ENCODE data around the gene SH3RF1. TPM values are rescaled to one million over a fixed set of nuclear protein-coding genes. Genes with fewer than 3 reads are reported as not detected.

Gene SH3RF1
- total and polyA plus RNA-seq, 7 experiments from 2014 or later = 0.08 to 3.8 (median 0.50) TPM; not detected in 3

GRCh38 chr4:169070071-169070894 lies 200.5 kb downstream of the SH3RF1 start:
- H3K27me3 Mint-ChIP-seq = peaks cover 0 to 6% (median 0%) of the 10 kb centered on the region in 5 donors
- Histone ChIP-seq H3K4me3 (ENCODE audit: low read length) (no peak overlapping the region), H3K4me1 (ENCODE audit: control insufficient read depth in 2 of 2, insufficient read depth in 2 of 2, low read length in 2 of 2) (no peaks in the 10 kb centered on the region), H3K27me3 (ENCODE audit: control insufficient read depth in 2 of 2, insufficient read depth in 2 of 2, low read length in 2 of 2) (no peaks in the 10 kb centered on the region), H3K27ac (ENCODE audit: low read depth, low read length) (no peak overlapping the region), H3K36me3 (ENCODE audit: control insufficient read depth in 2 of 3, insufficient read depth in 3 of 3, low read length in 3 of 3) (no peaks in the 10 kb centered on the region), H3K9me3 (ENCODE audit: control insufficient read depth in 2 of 3, low read length in 3 of 3) (no peaks in the 10 kb centered on the region)
- H3K9me3 Mint-ChIP-seq = no peaks in the 10 kb centered on the region
- ChIA-PET CTCF (no interaction called here), POLR2A (no interaction called here)
- no peaks in the 10 kb centered on the region for H3K36me3 Mint-ChIP-seq
- ATAC-seq (no peak), DNase-seq (no peak)
- H3K4me3 Mint-ChIP-seq = no peak overlapping the region
- intact Hi-C loops (cut with micrococcal nuclease) = no loop called here
- no peak overlapping the region for H3K27ac Mint-ChIP-seq
- peaks cover 0 to 7% (median 6%) of the 10 kb centered on the region in 7 donors for H3K4me1 Mint-ChIP-seq

GRCh38 chr4:169068423-169068822 lies 202.3 kb downstream of the SH3RF1 start:
- no peak overlapping the region for H3K4me3 ChIP-seq (ENCODE audit: low read length)
- peak overlapping the region in 1 of 10 donors; percentile 23 for H3K4me3 Mint-ChIP-seq
- no peaks in the 10 kb centered on the region for H3K9me3 ChIP-seq (ENCODE audit: control insufficient read depth in 2 of 3, low read length in 3 of 3)
- H3K36me3 Mint-ChIP-seq = no peaks in the 10 kb centered on the region
- H3K4me1 Mint-ChIP-seq = peaks cover 0 to 7% (median 6%) of the 10 kb centered on the region in 7 donors
- intact Hi-C loops (cut with micrococcal nuclease) = no loop called here
- no peak overlapping the region for H3K27ac ChIP-seq (ENCODE audit: low read depth, low read length)
- DNase-seq (no peak), ATAC-seq (peak; percentile 54)
- peaks cover 0 to 6% (median 0%) of the 10 kb centered on the region in 5 donors for H3K27me3 Mint-ChIP-seq
- H3K27me3 ChIP-seq (ENCODE audit: control insufficient read depth in 2 of 2, insufficient read depth in 2 of 2, low read length in 2 of 2) = no peaks in the 10 kb centered on the region
- ChIA-PET CTCF (no interaction called here), POLR2A (no interaction called here)
- H3K9me3 Mint-ChIP-seq = no peaks in the 10 kb centered on the region
- no peak overlapping the region for H3K27ac Mint-ChIP-seq
- H3K4me1 ChIP-seq (ENCODE audit: control insufficient read depth in 2 of 2, insufficient read depth in 2 of 2, low read length in 2 of 2) = no peaks in the 10 kb centered on the region
- no peaks in the 10 kb centered on the region for H3K36me3 ChIP-seq (ENCODE audit: control insufficient read depth in 2 of 3, insufficient read depth in 3 of 3, low read length in 3 of 3)

- Histone ChIP-seq H3K27me3 (ENCODE audit: control insufficient read depth in 2 of 2, insufficient read depth in 2 of 2, low read length in 2 of 2) (no peaks in the 10 kb centered on the region), H3K4me1 (ENCODE audit: control insufficient read depth in 2 of 2, insufficient read depth in 2 of 2, low read length in 2 of 2) (no peaks in the 10 kb centered on the region), H3K36me3 (ENCODE audit: control insufficient read depth in 2 of 3, insufficient read depth in 3 of 3, low read length in 3 of 3) (no peaks in the 10 kb centered on the region), H3K27ac (ENCODE audit: low read depth, low read length) (no peak overlapping the region), H3K4me3 (ENCODE audit: low read length) (no peak overlapping the region), H3K9me3 (ENCODE audit: control insufficient read depth in 2 of 3, low read length in 3 of 3) (no peaks in the 10 kb centered on the region)
- Mint-ChIP-seq H3K9me3 (no peaks in the 10 kb centered on the region), H3K4me3 (no peak overlapping the region), H3K36me3 (no peaks in the 10 kb centered on the region), H3K27me3 (peaks cover 0 to under 1% (median 0%) of the 10 kb centered on the region in 5 donors), H3K4me1 (peaks cover 0 to 7% (median 6%) of the 10 kb centered on the region in 7 donors), H3K27ac (no peak overlapping the region)
- POLR2A ChIA-PET = no interaction called here
- no peak for ATAC-seq
- CTCF ChIA-PET = no interaction called here
- intact Hi-C loops (cut with micrococcal nuclease) = no loop called here
- no peak for DNase-seq
Observed at GRCh38 chr4:169066934-169067333, 203.8 kb downstream of the SH3RF1 start.

DNA sequence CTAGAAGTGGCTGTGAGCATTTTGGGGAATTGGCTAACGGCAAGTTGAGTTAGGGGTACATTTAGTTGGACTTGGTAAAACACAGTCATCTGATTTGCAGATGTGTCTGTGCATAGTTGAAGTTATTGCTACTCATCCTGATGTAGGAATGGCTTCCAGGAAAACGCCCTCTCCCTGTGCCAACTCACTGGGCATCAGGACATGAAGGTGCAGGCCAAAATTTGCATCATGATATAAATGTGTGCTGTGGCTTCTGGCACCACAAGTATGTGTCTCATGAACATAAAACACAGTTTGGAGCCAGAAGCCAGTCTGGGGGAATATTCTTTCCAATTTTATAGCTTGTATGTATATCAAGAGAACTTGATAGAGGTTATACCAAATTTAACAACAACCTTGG lies 206.5 kb downstream of the SH3RF1 start:
- H3K36me3 Mint-ChIP-seq = no peaks in the 10 kb centered on the region
- Histone ChIP-seq H3K9me3 (ENCODE audit: control insufficient read depth in 2 of 3, low read length in 3 of 3) (no peaks in the 10 kb centered on the region), H3K4me1 (ENCODE audit: control insufficient read depth in 2 of 2, insufficient read depth in 2 of 2, low read length in 2 of 2) (no peaks in the 10 kb centered on the region), H3K36me3 (ENCODE audit: control insufficient read depth in 2 of 3, insufficient read depth in 3 of 3, low read length in 3 of 3) (no peaks in the 10 kb centered on the region), H3K4me3 (ENCODE audit: low read length) (no peak overlapping the region), H3K27ac (ENCODE audit: low read depth, low read length) (no peak overlapping the region), H3K27me3 (ENCODE audit: control insufficient read depth in 2 of 2, insufficient read depth in 2 of 2, low read length in 2 of 2) (no peaks in the 10 kb centered on the region)
- H3K27ac Mint-ChIP-seq = no peak overlapping the region
- intact Hi-C loops (cut with micrococcal nuclease) = no loop called here
- CTCF ChIA-PET = no interaction called here
- H3K4me3 Mint-ChIP-seq = no peak overlapping the region
- peaks cover 0 to 3% (median 0%) of the 10 kb centered on the region in 5 donors for H3K27me3 Mint-ChIP-seq
- DNase-seq (no peak), ATAC-seq (no peak)
- POLR2A ChIA-PET = no interaction called here
- peaks cover 0 to 9% (median 6%) of the 10 kb centered on the region in 7 donors for H3K4me1 Mint-ChIP-seq
- no peaks in the 10 kb centered on the region for H3K9me3 Mint-ChIP-seq

GRCh38 chr4:169063441-169063840 lies 207.3 kb downstream of the SH3RF1 start:
- ChIA-PET CTCF (no interaction called here), POLR2A (no interaction called here)
- H3K4me3 ChIP-seq (ENCODE audit: low read length) = no peak overlapping the region
- intact Hi-C loops (cut with micrococcal nuclease) = no loop called here
- H3K4me1 ChIP-seq (ENCODE audit: control insufficient read depth in 2 of 2, insufficient read depth in 2 of 2, low read length in 2 of 2) = no peaks in the 10 kb centered on the region
- no peaks in the 10 kb centered on the region for H3K9me3 ChIP-seq (ENCODE audit: control insufficient read depth in 2 of 3, low read length in 3 of 3)
- H3K4me1 Mint-ChIP-seq = peaks cover 0 to 5% (median 4%) of the 10 kb centered on the region in 7 donors
- H3K27me3 ChIP-seq (ENCODE audit: control insufficient read depth in 2 of 2, insufficient read depth in 2 of 2, low read length in 2 of 2) = no peaks in the 10 kb centered on the region
- ATAC-seq (no peak), DNase-seq (no peak)
- H3K36me3 ChIP-seq (ENCODE audit: control insufficient read depth in 2 of 3, insufficient read depth in 3 of 3, low read length in 3 of 3) = no peaks in the 10 kb centered on the region
- H3K27me3 Mint-ChIP-seq = peaks cover 0 to 3% (median 0%) of the 10 kb centered on the region in 5 donors
- no peaks in the 10 kb centered on the region for H3K9me3 Mint-ChIP-seq
- no peak overlapping the region for H3K27ac ChIP-seq (ENCODE audit: low read depth, low read length)
- H3K36me3 Mint-ChIP-seq = no peaks in the 10 kb centered on the region
- H3K4me3 Mint-ChIP-seq = no peak overlapping the region
- no peak overlapping the region for H3K27ac Mint-ChIP-seq

- Histone ChIP-seq H3K4me3 (ENCODE audit: low read length) (no peak overlapping the region), H3K9me3 (ENCODE audit: control insufficient read depth in 2 of 3, low read length in 3 of 3) (no peaks in the 10 kb centered on the region), H3K36me3 (ENCODE audit: control insufficient read depth in 2 of 3, insufficient read depth in 3 of 3, low read length in 3 of 3) (no peaks in the 10 kb centered on the region), H3K4me1 (ENCODE audit: control insufficient read depth in 2 of 2, insufficient read depth in 2 of 2, low read length in 2 of 2) (no peaks in the 10 kb centered on the region), H3K27me3 (ENCODE audit: control insufficient read depth in 2 of 2, insufficient read depth in 2 of 2, low read length in 2 of 2) (no peaks in the 10 kb centered on the region), H3K27ac (ENCODE audit: low read depth, low read length) (no peak overlapping the region)
- H3K27ac Mint-ChIP-seq = no peak overlapping the region
- POLR2A ChIA-PET = no interaction called here
- no peaks in the 10 kb centered on the region for H3K36me3 Mint-ChIP-seq
- CTCF ChIA-PET = no interaction called here
- H3K27me3 Mint-ChIP-seq = peaks cover 0 to 3% (median 0%) of the 10 kb centered on the region in 5 donors
- ATAC-seq (no peak), DNase-seq (no peak)
- intact Hi-C loops (cut with micrococcal nuclease) = no loop called here
- H3K4me3 Mint-ChIP-seq = no peak overlapping the region
- H3K4me1 Mint-ChIP-seq = peaks cover 0 to 3% (median 0%) of the 10 kb centered on the region in 7 donors
- H3K9me3 Mint-ChIP-seq = no peaks in the 10 kb centered on the region
Observed at GRCh38 chr4:169062897-169063244, 207.9 kb downstream of the SH3RF1 start.

DNA sequence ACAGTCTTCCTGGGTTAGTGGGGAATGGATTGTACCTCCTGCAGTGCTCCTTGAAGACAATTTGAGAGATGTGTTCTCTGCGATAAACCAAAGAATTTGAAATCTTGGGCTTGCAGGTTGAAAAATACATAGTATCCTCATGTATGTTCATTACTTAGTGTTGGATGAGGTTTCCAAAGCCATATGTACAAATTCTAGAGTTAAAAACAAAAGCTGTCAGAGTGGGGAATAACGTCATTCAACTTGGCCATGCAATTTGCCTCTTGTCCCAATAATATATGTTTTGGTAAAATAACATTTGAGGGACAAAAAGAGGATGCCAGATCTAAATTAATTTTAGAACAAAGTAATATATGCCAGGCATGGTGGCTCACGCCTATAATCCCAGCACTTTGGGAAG lies 209.4 kb downstream of the SH3RF1 start:
- POLR2A ChIA-PET = no interaction called here
- DNase-seq (no peak), ATAC-seq (no peak)
- H3K4me1 ChIP-seq (ENCODE audit: control insufficient read depth in 2 of 2, insufficient read depth in 2 of 2, low read length in 2 of 2) = no peaks in the 10 kb centered on the region
- Mint-ChIP-seq H3K27me3 (peaks cover 0 to 3% (median 0%) of the 10 kb centered on the region in 5 donors), H3K36me3 (no peaks in the 10 kb centered on the region), H3K9me3 (no peaks in the 10 kb centered on the region), H3K27ac (no peak overlapping the region), H3K4me1 (peaks cover 0 to 3% (median 0%) of the 10 kb centered on the region in 7 donors), H3K4me3 (no peak overlapping the region)
- H3K27me3 ChIP-seq (ENCODE audit: control insufficient read depth in 2 of 2, insufficient read depth in 2 of 2, low read length in 2 of 2) = no peaks in the 10 kb centered on the region
- H3K27ac ChIP-seq (ENCODE audit: low read depth, low read length) = no peak overlapping the region
- intact Hi-C loops (cut with micrococcal nuclease) = no loop called here
- no peak overlapping the region for H3K4me3 ChIP-seq (ENCODE audit: low read length)
- CTCF ChIA-PET = no interaction called here
- H3K36me3 ChIP-seq (ENCODE audit: control insufficient read depth in 2 of 3, insufficient read depth in 3 of 3, low read length in 3 of 3) = no peaks in the 10 kb centered on the region
- H3K9me3 ChIP-seq (ENCODE audit: control insufficient read depth in 2 of 3, low read length in 3 of 3) = no peaks in the 10 kb centered on the region
